B cell (primary cell): Measurements from ENCODE around the gene NPY4R2.
"Not testable (repeated sequence)": the region's sequence is repeated elsewhere in the genome, so short reads cannot be mapped to it uniquely, and the experiment has no call there.

Experiments used
- EZH2 ChIP-seq: IDR thresholded peaks from 2 replicates; pipeline ENCODE4 v1.6.1; 2012; ENCODE audit warnings: borderline replicate concordance, low read depth, mild to moderate bottlenecking, moderate library complexity, low read length; ENCODE audit not compliant: insufficient read depth, poor library complexity, severe bottlenecking
- TF ChIP-seq, protein P1 (sequence below): fragments of 200-600 bp; IDR thresholded peaks from one replicate; pipeline ENCODE4 v1.8.0; 2022; ENCODE audit warnings: antibody characterized with exemption, mild to moderate bottlenecking

DNA sequence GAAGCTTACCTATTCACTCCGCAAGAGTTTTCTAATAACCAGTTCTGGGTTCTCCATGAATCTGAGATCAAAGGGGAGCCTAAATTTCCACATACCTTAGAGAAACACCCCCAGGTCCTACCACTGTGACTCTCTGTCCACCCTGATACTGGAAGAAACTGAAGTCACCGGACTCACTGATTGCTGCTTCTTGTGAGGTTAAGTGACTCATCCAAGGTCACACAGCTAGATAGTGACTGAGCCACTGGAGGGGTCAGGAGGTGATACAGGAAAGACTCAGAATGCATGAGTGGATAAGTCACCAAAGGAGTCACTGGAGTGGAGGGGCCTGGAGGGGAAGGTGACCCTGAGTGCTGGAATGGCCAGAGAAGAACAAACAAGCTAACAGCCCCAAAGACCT lies 9.8 kb downstream of the NPY4R2 start:
- TF ChIP-seq, protein P1, sequence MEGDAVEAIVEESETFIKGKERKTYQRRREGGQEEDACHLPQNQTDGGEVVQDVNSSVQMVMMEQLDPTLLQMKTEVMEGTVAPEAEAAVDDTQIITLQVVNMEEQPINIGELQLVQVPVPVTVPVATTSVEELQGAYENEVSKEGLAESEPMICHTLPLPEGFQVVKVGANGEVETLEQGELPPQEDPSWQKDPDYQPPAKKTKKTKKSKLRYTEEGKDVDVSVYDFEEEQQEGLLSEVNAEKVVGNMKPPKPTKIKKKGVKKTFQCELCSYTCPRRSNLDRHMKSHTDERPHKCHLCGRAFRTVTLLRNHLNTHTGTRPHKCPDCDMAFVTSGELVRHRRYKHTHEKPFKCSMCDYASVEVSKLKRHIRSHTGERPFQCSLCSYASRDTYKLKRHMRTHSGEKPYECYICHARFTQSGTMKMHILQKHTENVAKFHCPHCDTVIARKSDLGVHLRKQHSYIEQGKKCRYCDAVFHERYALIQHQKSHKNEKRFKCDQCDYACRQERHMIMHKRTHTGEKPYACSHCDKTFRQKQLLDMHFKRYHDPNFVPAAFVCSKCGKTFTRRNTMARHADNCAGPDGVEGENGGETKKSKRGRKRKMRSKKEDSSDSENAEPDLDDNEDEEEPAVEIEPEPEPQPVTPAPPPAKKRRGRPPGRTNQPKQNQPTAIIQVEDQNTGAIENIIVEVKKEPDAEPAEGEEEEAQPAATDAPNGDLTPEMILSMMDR: not testable (repeated sequence)
- not testable (repeated sequence) for TF ChIP-seq EZH2
